ENCODE measurements around the gene AARS2. TPM values are rescaled to one million over a fixed set of nuclear protein-coding genes. Genes with fewer than 3 reads are reported as not detected.

The AARS2 gene
- total and polyA plus RNA-seq, 10 of the 15 experiments (the other 5 are each of a cell fraction or from before 2014, with no cell fraction given), result 0.71 to 18.3 (median 12.7) TPM

DNA sequence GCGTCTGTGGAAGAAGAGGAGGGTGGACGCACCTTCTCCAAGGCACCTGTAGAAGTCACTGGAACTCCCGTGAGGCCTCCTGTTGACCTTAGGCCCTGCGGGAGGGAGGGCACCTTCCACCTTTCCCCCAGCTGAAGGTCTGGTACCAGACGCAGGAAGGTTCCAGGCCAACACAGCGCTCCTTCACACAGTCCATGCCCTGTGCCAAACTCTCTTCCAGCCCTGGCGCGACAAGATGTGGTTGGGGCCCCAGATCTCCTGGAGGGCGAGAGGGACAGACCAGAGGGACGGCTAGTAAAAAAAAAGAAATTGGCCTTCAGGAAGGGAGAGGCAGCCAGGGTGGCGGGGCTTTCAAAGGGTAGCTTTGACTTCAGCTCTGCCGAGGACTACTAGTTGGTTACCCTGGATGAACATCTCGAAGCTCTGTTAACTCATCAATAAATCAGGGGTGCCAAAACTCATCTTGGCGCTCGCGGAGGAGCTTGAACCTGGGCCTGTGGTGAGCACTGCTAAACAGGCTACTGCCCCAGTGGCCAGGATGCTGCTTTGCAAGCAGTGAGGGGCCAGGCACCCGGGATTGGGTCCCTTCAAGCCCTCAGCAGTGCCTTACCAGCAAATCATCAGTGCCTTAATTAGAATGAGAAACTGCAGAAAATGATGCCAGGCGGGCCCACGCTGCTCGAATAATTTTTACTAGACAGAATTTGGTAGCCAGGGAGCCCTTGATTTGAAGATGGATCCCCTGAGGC is 14.9 kb downstream of the AARS2 start:
- H3K9ac ChIP-seq (ENCODE audit: control insufficient read depth, insufficient read depth, low read length), result no peak overlapping the region
- H3K36me3 ChIP-seq (ENCODE audit: control insufficient read depth in 2 of 2, insufficient read depth in 2 of 2, low read length in 1 of 2), result peaks cover 0 to 16% of the 10 kb centered on the region in 2 experiments; a peak in 2 of 4 replicates
- H3K4me3 ChIP-seq, result no peak overlapping the region
- no peak overlapping the region for H3K27ac ChIP-seq (ENCODE audit: control insufficient read depth, insufficient read depth)
- no peaks in the 10 kb centered on the region for H4K20me1 ChIP-seq (ENCODE audit: control insufficient read depth, insufficient read depth)
- ChIA-PET POLR2A (no interaction called here), SMC1A (ENCODE audit: uncharacterized antibody, unreplicated experiment) (no interaction called here), CTCF (interaction anchor here (1.5 kb wide), 1 partner anchor 15 kb away, joined by 5 read pairs; the partner anchor contains the start of gene AARS2), RAD21 (ENCODE audit: unreplicated experiment) (no interaction called here)
- H3K9me3 ChIP-seq (replicated peaks; ENCODE audit: control insufficient read depth, insufficient read depth, low read length), result no peaks in the 10 kb centered on the region
- intact Hi-C loops (cut with micrococcal nuclease; ENCODE audit: unreplicated experiment) (no loop called here), in situ Hi-C loops (cut with MboI) (no loop called here)
- WGBS (ENCODE audit: insufficient coverage, insufficient replicate concordance, low lambda C conversion rate, missing lambda C conversion rate), result 75% methylated on average over 20 of the region's 20 CpGs
- no peak overlapping the region for H2AFZ ChIP-seq (ENCODE audit: control insufficient read depth, low read depth, low read length)
- FAIRE-seq (no peak), DNase-seq (ENCODE audit: low read depth, low spot score) (no peak), ATAC-seq (peak; percentile 28; the same call in 1 of the 3 replicates)
- no peak for TF ChIP-seq SMC3 (IDR thresholded peaks at IDR 0.05; ENCODE audit: borderline replicate concordance, low read length)
- no peak for TF ChIP-seq TAF1 (IDR thresholded peaks at IDR 0.05; ENCODE audit: borderline replicate concordance, low read depth, low read length)
- TF ChIP-seq, protein P1, sequence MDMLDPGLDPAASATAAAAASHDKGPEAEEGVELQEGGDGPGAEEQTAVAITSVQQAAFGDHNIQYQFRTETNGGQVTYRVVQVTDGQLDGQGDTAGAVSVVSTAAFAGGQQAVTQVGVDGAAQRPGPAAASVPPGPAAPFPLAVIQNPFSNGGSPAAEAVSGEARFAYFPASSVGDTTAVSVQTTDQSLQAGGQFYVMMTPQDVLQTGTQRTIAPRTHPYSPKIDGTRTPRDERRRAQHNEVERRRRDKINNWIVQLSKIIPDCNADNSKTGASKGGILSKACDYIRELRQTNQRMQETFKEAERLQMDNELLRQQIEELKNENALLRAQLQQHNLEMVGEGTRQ (IDR thresholded peaks at IDR 0.05; ENCODE audit: borderline replicate concordance, low read depth, low read length), result no peak
- TF ChIP-seq, protein P2, sequence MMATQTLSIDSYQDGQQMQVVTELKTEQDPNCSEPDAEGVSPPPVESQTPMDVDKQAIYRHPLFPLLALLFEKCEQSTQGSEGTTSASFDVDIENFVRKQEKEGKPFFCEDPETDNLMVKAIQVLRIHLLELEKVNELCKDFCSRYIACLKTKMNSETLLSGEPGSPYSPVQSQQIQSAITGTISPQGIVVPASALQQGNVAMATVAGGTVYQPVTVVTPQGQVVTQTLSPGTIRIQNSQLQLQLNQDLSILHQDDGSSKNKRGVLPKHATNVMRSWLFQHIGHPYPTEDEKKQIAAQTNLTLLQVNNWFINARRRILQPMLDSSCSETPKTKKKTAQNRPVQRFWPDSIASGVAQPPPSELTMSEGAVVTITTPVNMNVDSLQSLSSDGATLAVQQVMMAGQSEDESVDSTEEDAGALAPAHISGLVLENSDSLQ (IDR thresholded peaks at IDR 0.05), result no peak
- TF ChIP-seq FOXK2 (IDR thresholded peaks at IDR 0.05), result no peak
- no peak for TF ChIP-seq FOXM1 (IDR thresholded peaks at IDR 0.05; ENCODE audit: low read depth, low read length)
- TF ChIP-seq MYC (IDR thresholded peaks at IDR 0.05; ENCODE audit: insufficient read depth, insufficient read length, insufficient replicate concordance, low read length, severe bottlenecking), result no peak
- no peak for TF ChIP-seq TCF7 (IDR thresholded peaks at IDR 0.05; ENCODE audit: borderline replicate concordance)
- TF ChIP-seq, protein P3, sequence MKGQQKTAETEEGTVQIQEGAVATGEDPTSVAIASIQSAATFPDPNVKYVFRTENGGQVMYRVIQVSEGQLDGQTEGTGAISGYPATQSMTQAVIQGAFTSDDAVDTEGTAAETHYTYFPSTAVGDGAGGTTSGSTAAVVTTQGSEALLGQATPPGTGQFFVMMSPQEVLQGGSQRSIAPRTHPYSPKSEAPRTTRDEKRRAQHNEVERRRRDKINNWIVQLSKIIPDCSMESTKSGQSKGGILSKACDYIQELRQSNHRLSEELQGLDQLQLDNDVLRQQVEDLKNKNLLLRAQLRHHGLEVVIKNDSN (IDR thresholded peaks at IDR 0.05; ENCODE audit: borderline replicate concordance, extremely low read length, insufficient read depth, low read depth, low read length), result no peak
- TF ChIP-seq NFYA (IDR thresholded peaks at IDR 0.05; ENCODE audit: borderline replicate concordance, low read depth, low read length), result no peak
- no peak for TF ChIP-seq SUPT20H (IDR thresholded peaks at IDR 0.05; ENCODE audit: borderline replicate concordance, control insufficient read depth, low read depth, low read length)
- no peak for TF ChIP-seq ZNF207 (IDR thresholded peaks at IDR 0.05; ENCODE audit: borderline replicate concordance)
- TF ChIP-seq IRF4 (IDR thresholded peaks at IDR 0.05; ENCODE audit: low read depth, low read length), result no peak
- TF ChIP-seq, protein P4, sequence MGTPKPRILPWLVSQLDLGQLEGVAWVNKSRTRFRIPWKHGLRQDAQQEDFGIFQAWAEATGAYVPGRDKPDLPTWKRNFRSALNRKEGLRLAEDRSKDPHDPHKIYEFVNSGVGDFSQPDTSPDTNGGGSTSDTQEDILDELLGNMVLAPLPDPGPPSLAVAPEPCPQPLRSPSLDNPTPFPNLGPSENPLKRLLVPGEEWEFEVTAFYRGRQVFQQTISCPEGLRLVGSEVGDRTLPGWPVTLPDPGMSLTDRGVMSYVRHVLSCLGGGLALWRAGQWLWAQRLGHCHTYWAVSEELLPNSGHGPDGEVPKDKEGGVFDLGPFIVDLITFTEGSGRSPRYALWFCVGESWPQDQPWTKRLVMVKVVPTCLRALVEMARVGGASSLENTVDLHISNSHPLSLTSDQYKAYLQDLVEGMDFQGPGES (IDR thresholded peaks at IDR 0.05), result no peak
- no peak for TF ChIP-seq JUNB (IDR thresholded peaks at IDR 0.05)
- TF ChIP-seq HDGF (IDR thresholded peaks at IDR 0.05), result no peak
- TF ChIP-seq, protein P5, sequence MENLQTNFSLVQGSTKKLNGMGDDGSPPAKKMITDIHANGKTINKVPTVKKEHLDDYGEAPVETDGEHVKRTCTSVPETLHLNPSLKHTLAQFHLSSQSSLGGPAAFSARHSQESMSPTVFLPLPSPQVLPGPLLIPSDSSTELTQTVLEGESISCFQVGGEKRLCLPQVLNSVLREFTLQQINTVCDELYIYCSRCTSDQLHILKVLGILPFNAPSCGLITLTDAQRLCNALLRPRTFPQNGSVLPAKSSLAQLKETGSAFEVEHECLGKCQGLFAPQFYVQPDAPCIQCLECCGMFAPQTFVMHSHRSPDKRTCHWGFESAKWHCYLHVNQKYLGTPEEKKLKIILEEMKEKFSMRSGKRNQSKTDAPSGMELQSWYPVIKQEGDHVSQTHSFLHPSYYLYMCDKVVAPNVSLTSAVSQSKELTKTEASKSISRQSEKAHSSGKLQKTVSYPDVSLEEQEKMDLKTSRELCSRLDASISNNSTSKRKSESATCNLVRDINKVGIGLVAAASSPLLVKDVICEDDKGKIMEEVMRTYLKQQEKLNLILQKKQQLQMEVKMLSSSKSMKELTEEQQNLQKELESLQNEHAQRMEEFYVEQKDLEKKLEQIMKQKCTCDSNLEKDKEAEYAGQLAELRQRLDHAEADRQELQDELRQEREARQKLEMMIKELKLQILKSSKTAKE (IDR thresholded peaks at IDR 0.05; ENCODE audit: low read depth, poor library complexity, severe bottlenecking), result no peak
- no peak for TF ChIP-seq NR2C2 (IDR thresholded peaks at IDR 0.05; ENCODE audit: borderline replicate concordance, control insufficient read depth, insufficient read length, low read depth)
- H3K79me2 ChIP-seq (ENCODE audit: control insufficient read depth, insufficient read depth, low read length), result no peaks in the 10 kb centered on the region
- H3K4me1 ChIP-seq (ENCODE audit: control insufficient read depth, insufficient read depth, low read length), result no peaks in the 10 kb centered on the region
- H3K4me2 ChIP-seq (ENCODE audit: control insufficient read depth, insufficient read depth), result no peak overlapping the region
- BruUV-seq (replicated peaks), result no TSS peak
- H3K27me3 ChIP-seq (replicated peaks in 1 of 2; ENCODE audit: control insufficient read depth in 2 of 2, insufficient read depth in 2 of 2, low read length in 1 of 2), result peaks cover 9 to 11% of the 10 kb centered on the region in 2 experiments
